Right lobe of liver (tissue), 6 donors: ENCODE measurements around the gene OR52A5. TPM values are rescaled to one million over a fixed set of nuclear protein-coding genes. Genes with fewer than 3 reads are reported as not detected.

ENCODE experiments used
- ATAC-seq, 4 donors: fragments of 200-7000 bp; cut with Tn5 transposase; one replicate each; pipeline ENCODE4 v1.9.1; 2020; ENCODE audit warnings: mild to moderate bottlenecking in 4 of 4, moderate library complexity in 4 of 4
- DNase-seq, 3 donors: peaks; one replicate each; pipeline ENCODE4 v3.0.0-alpha.2; 2020
- H3K27ac ChIP-seq, 3 donors: fragments of 200-600 bp; one replicate each; pipeline ENCODE4 v1.8.0; 2022
- H3K27me3 ChIP-seq, 2 donors: fragments of 200-600 bp; one replicate each; pipeline ENCODE4 v1.8.0; 2022
- H3K36me3 ChIP-seq, 4 donors: fragments of 200-600 bp; sonication (generic) in 1 of 4; one replicate each; pipeline versions ENCODE4 v1.5.1 to v1.8.0; 2017 to 2022; ENCODE audit warnings: control low read depth in 1 of 4
- H3K4me1 ChIP-seq, 4 donors: fragments of 200-600 bp; sonication (generic) in 1 of 4; one replicate each; pipeline versions ENCODE4 v1.5.1 to v1.8.0; 2017 to 2022; ENCODE audit warnings: control low read depth in 1 of 4
- H3K4me3 ChIP-seq, 3 donors: fragments of 200-600 bp; one replicate each; pipeline ENCODE4 v1.8.0; 2022
- H3K9me3 ChIP-seq, 4 donors: fragments of 200-600 bp; sonication (generic) in 1 of 4; one replicate each; pipeline versions ENCODE4 v1.5.1 to v1.8.0; 2017 to 2022; ENCODE audit warnings: control low read depth in 1 of 4
- POLR2A ChIP-seq: fragments of 450-650 bp; IDR thresholded peaks from one replicate; pipeline ENCODE4 v1.6.1; 2017; ENCODE audit warnings: antibody characterized with exemption, mild to moderate bottlenecking
- WGBS: methylation state at CpG from one replicate; pipeline ENCODE4 v1.1.6; 2018; ENCODE audit warnings: low coverage, low lambda C conversion rate; ENCODE audit not compliant: insufficient coverage; ENCODE audit errors: missing lambda C conversion rate; 5-methylcytosine and 5-hydroxymethylcytosine counted together
- intact Hi-C, 2 donors: fragments of 100-400 bp; cut with DNase I; formaldehyde crosslinking; loops; one replicate each; pipeline versions ENCODE4 v1.11.2 to v1.14.1; 2022
- total RNA-seq, 6 experiments: library from RNA; depleted of rRNA in 2 of 6; stranded (reverse); fragments of >200 nt in 2 of 6; fragmentation: NEBNext Ultra II Directional in 3 of 6; extraction: Animal tissue kit (Norgen Biotek cat#: 25700) in 3 of 6; gene quantifications; one replicate each; pipeline versions ENCODE4 v1.1.0 to v1.2.4, GENCODE V29; 2016 to 2023
- TF ChIP-seq, protein P1 (sequence below), 4 donors: fragments of 200-600 bp in 3 of 4; fragments of 450-650 bp in 1 of 4; IDR thresholded peaks; one replicate each; pipeline versions ENCODE4 v1.5.1 to v1.8.0; 2016 to 2022; ENCODE audit warnings: antibody characterized with exemption in 4 of 4, mild to moderate bottlenecking in 2 of 4
- donor health status: DM: no; HTN: yes; CAD: no.
- donor health status: DM: no; HTN: no; CAD: no.
- donor health status: DM: no; HTN: no; CAD: no.
- donor health status: DM: no; HTN: yes; CAD: no.
- donor health status: DM: no; HTN: yes; CAD: no.

OR52A5 gene
- total RNA-seq, 6 experiments from 2014 or later, result not detected

DNA sequence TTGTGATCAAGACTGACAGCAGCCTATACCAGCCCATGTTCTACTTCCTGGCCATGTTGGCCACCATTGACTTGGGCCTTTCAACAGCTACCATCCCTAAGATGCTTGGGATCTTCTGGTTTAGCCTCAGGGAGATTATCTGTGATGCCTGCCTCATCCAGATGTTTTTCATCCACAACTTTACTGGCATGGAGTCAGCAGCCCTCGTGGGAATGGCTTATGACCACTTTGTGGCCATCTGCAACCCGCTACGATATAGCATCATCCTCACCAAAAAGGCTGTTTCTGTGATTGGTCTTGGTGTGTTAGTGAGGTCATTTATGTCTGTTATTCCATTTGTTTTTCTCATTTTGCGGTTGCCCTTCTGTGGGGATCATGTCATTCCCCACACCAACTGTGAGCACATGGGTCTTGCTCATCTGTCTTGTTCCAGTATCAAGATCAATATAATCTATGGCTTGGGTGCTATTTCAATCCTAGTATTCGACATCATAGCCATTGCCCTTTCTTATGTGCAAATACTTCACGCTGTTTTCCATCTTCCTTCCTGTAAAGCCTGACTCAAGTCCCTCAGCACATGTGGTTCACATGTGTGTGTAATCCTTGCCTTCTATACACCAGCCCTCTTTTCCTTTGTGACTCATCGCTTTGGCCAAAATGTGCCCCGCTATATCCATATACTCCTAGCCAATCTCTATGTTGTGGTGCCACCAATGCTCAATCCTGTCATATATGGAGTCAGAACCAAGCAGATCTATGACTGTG lies 45.2 kb downstream of the OR52A5 start:
- DNase-seq (no peak), ATAC-seq (no peak)
- Histone ChIP-seq H3K4me1 (no peaks in the 10 kb centered on the region), H3K9me3 (no peaks in the 10 kb centered on the region), H3K27me3 (no peaks in the 10 kb centered on the region), H3K36me3 (no peaks in the 10 kb centered on the region), H3K27ac (no peak overlapping the region), H3K4me3 (no peak overlapping the region)
- WGBS, result 71% methylated on average over 8 of the region's 8 CpGs
- TF ChIP-seq POLR2A, result no peak
- TF ChIP-seq, protein P1, sequence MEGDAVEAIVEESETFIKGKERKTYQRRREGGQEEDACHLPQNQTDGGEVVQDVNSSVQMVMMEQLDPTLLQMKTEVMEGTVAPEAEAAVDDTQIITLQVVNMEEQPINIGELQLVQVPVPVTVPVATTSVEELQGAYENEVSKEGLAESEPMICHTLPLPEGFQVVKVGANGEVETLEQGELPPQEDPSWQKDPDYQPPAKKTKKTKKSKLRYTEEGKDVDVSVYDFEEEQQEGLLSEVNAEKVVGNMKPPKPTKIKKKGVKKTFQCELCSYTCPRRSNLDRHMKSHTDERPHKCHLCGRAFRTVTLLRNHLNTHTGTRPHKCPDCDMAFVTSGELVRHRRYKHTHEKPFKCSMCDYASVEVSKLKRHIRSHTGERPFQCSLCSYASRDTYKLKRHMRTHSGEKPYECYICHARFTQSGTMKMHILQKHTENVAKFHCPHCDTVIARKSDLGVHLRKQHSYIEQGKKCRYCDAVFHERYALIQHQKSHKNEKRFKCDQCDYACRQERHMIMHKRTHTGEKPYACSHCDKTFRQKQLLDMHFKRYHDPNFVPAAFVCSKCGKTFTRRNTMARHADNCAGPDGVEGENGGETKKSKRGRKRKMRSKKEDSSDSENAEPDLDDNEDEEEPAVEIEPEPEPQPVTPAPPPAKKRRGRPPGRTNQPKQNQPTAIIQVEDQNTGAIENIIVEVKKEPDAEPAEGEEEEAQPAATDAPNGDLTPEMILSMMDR (IDR thresholded peaks at IDR 0.05), result no peak
- intact Hi-C loops, result no loop called here

DNA sequence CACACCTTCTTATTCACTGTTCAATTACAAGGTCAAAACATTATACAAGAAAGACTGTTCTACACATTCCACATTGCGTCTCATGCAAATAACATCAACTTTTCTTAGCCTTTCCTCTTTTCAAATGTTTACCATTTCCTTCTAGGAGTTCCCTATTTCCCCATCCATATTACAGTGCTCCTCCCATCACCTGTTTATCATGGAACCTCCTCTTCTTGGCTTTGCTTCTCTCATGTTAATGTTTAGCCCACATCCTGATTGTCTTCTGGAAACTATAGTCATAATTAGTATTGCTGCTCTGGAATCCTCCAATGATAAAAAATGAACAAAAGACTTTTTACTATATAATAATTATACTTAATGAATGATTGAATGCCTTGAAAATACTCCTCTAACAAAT lies 47.5 kb downstream of the OR52A5 start:
- WGBS, result 71% methylated on average over 1 of the region's 1 CpG

DNA sequence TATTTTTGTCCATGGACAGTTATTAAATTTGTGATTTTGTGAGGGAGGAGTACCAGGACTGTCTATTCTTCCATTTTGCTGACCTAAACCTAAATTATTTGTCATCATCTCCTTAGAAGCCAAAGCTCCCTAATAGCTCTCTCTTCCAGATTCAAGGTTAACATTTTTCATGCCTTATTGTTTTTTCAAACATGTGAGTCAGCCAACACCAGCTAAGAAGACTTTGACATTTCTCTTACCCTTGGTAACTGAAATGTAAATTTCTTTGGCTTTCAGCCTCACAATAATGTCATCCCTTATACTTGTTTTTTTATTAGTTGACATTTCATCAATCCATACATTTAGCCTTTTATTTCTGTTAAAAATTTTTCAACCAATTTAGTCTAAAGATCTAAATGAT lies 49.6 kb downstream of the OR52A5 start:
- H3K27ac ChIP-seq, result no peak overlapping the region
- no peak for DNase-seq
- no peak for ATAC-seq
- peaks cover 0 to 6% of the 10 kb centered on the region in 2 donors for H3K27me3 ChIP-seq
- H3K36me3 ChIP-seq, result no peaks in the 10 kb centered on the region
- intact Hi-C loops, result no loop called here
- no peaks in the 10 kb centered on the region for H3K9me3 ChIP-seq
- no peaks in the 10 kb centered on the region for H3K4me1 ChIP-seq
- H3K4me3 ChIP-seq, result no peak overlapping the region
- TF ChIP-seq POLR2A, result no peak
- TF ChIP-seq, protein P1 (IDR thresholded peaks at IDR 0.05), result no peak

More for the DNA sequence above, 47.5 kb downstream of the OR52A5 start:
- intact Hi-C loops, result no loop called here
- no peak for TF ChIP-seq POLR2A
- TF ChIP-seq, protein P1 (IDR thresholded peaks at IDR 0.05), result no peak
- H3K27ac ChIP-seq, result no peak overlapping the region
- no peaks in the 10 kb centered on the region for H3K9me3 ChIP-seq
- no peaks in the 10 kb centered on the region for H3K4me1 ChIP-seq
- peaks cover 0 to 6% of the 10 kb centered on the region in 2 donors for H3K27me3 ChIP-seq
- H3K36me3 ChIP-seq, result no peaks in the 10 kb centered on the region
- DNase-seq (no peak), ATAC-seq (no peak)
- H3K4me3 ChIP-seq, result no peak overlapping the region

DNA sequence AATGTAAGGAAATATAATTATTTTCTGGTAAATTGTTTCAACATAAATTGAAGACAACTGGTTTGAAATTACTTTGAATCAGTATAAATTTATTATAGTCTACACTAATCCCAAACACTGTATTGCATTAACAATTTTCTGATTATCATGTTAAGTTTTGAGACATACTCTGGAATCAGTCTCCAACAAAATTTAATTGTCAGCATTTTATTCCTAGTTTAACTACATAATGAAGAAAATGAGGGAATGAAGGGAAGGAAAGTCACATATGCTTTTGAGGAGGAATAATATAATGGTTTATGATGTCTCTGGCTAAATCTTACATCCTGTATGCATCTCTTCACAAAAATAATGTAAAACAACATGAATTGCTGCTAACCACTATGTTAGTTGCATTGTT lies 54.6 kb downstream of the OR52A5 start:
- no peaks in the 10 kb centered on the region for H3K36me3 ChIP-seq
- intact Hi-C loops, result no loop called here
- H3K4me3 ChIP-seq, result no peak overlapping the region
- no peaks in the 10 kb centered on the region for H3K9me3 ChIP-seq
- ATAC-seq (no peak), DNase-seq (no peak)
- H3K27me3 ChIP-seq, result peaks cover 0 to 6% of the 10 kb centered on the region in 2 donors
- TF ChIP-seq, protein P1 (IDR thresholded peaks at IDR 0.05), result no peak
- TF ChIP-seq POLR2A, result no peak
- H3K4me1 ChIP-seq, result peaks cover 0 to 4% (median 0%) of the 10 kb centered on the region in 4 donors
- no peak overlapping the region for H3K27ac ChIP-seq
